Measurements from ENCODE around the gene GPRASP2.

GPRASP2 gene

DNA sequence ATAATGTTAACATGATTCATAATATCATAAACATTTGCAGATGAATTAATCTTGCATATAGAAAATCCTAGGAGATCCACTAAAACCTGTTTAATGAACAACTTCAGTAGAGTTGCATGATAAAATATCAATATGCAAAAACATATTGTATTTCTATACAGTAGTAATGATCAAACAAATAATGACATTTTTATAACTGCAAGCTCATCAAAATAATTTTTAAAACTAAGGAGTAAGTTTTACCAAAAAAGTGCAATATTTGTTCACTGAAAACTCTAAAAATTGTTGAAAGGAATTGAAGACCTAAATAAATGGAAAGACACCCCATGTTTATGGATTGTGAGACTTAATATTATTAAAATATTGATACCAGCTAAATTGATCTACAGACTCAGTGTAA, 15.9 kb upstream of the GPRASP2 start:
- no peak overlapping the region for H3K4me3 ChIP-seq (ENCODE audit: low read depth, low read length)
- TF ChIP-seq CTCF (IDR thresholded peaks at IDR 0.05; ENCODE audit: low read depth, low read length, missing control alignments) = no peak
- in situ Hi-C loops (cut with HindIII; ENCODE audit: low sequenced_read_pairs) = no loop called here
- no peak for DNase-seq (ENCODE audit: low read depth)

- H3K4me3 ChIP-seq (ENCODE audit: low read depth, low read length) = no peak overlapping the region
- no peak for DNase-seq (ENCODE audit: low read depth)
- no peak for TF ChIP-seq CTCF (IDR thresholded peaks at IDR 0.05; ENCODE audit: low read depth, low read length, missing control alignments)
- in situ Hi-C loops (cut with HindIII; ENCODE audit: low sequenced_read_pairs) = no loop called here
Measured at GRCh38 chrX:102697494-102697893, 14.8 kb upstream of the GPRASP2 start.

GRCh38 chrX:102708900-102709299, 3.3 kb upstream of the GPRASP2 start:
- in situ Hi-C loops (cut with HindIII; ENCODE audit: low sequenced_read_pairs) = no loop called here
- no peak overlapping the region for H3K4me3 ChIP-seq (ENCODE audit: low read depth, low read length)
- no peak for TF ChIP-seq CTCF (IDR thresholded peaks at IDR 0.05; ENCODE audit: low read depth, low read length, missing control alignments)
- DNase-seq (ENCODE audit: low read depth) = no peak

DNA sequence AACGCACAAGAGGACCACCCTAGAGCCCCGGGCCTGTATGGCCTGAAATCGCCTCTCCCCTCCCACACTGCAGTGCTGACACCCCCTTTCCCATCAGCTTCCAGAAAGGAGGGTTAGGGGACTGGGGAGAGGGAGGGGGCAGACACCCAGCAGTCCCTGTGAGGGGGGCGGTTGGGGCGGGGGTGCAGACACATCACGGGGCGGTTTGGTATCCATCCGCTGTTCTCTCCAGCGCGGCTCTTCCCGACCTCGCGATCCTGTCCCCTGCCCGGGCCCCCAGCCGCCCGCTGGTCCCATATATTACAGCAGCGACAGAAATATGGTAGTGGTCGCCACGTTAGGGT, 404 bp upstream of the GPRASP2 start:
- DNase-seq (ENCODE audit: low read depth) = no peak
- peak overlapping the region; percentile 63 for H3K4me3 ChIP-seq (ENCODE audit: low read depth, low read length)
- TF ChIP-seq CTCF (IDR thresholded peaks at IDR 0.05; ENCODE audit: low read depth, low read length, missing control alignments) = no peak
- in situ Hi-C loops (cut with HindIII; ENCODE audit: low sequenced_read_pairs) = no loop called here

GRCh38 chrX:102712981-102713625, 855 bp downstream of the GPRASP2 start:
- peak overlapping the region; percentile 63 for H3K4me3 ChIP-seq (ENCODE audit: low read depth, low read length)
- in situ Hi-C loops (cut with HindIII; ENCODE audit: low sequenced_read_pairs) = no loop called here
- DNase-seq (ENCODE audit: low read depth) = peak; percentile 18
- peak; percentile 67 for TF ChIP-seq CTCF (IDR thresholded peaks at IDR 0.05; ENCODE audit: low read depth, low read length, missing control alignments)

GRCh38 chrX:102714994-102715393, 2.7 kb downstream of the GPRASP2 start:
- TF ChIP-seq CTCF (IDR thresholded peaks at IDR 0.05; ENCODE audit: low read depth, low read length, missing control alignments) = no peak
- DNase-seq (ENCODE audit: low read depth) = no peak
- H3K4me3 ChIP-seq (ENCODE audit: low read depth, low read length) = no peak overlapping the region
- in situ Hi-C loops (cut with HindIII; ENCODE audit: low sequenced_read_pairs) = no loop called here

Measured in astrocyte of the cerebellum (primary cell).